Suprapubic skin (tissue), 4 donors: ENCODE measurements around the gene FBXO22.

Source experiments
- EP300 ChIP-seq: sonication (generic); formaldehyde crosslinking; IDR thresholded peaks from one replicate; pipeline ENCODE4 v1.6.1; 2017; ENCODE audit warnings: antibody characterized with exemption
- POLR2A ChIP-seq, 2 donors: fragments of 450-650 bp; IDR thresholded peaks; one replicate each; pipeline ENCODE4 v1.6.1; 2017; ENCODE audit warnings: antibody characterized with exemption in 2 of 2, mild to moderate bottlenecking in 2 of 2, moderate library complexity in 2 of 2
- POLR2AphosphoS5 ChIP-seq, 3 donors: sonication (generic); formaldehyde crosslinking; IDR thresholded peaks; one replicate each; pipeline ENCODE4 v1.6.1; 2017; ENCODE audit warnings: antibody characterized with exemption in 3 of 3
- TF ChIP-seq, protein P1 (sequence below), 2 donors: fragments of 200-600 bp in 1 of 2; fragments of 450-650 bp in 1 of 2; sonication (generic) in 1 of 2; IDR thresholded peaks; one replicate each; pipeline ENCODE4 v1.5.1; 2016 to 2019; ENCODE audit warnings: antibody characterized with exemption in 2 of 2, mild to moderate bottlenecking in 1 of 2, moderate library complexity in 1 of 2

DNA sequence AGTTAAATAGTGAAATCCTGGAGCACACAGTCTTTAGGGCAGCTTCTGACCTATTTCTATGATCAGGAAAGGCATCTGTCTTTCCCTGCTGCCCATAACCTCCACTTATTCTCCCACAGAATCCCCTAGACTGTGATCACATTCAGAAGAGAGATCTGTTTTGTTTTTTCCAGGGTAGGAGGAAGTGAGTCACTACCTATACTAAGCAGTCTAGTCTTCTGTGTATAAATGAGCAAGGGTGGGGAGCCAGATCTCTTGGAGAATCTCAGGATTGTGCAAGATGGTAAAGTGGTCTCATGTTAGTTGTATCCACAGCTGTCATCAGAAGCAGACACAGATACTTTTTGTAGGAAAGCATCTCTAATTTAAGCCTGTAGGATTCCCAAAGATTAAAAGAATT lies 11.8 kb upstream of the FBXO22 start:
- TF ChIP-seq, protein P1, sequence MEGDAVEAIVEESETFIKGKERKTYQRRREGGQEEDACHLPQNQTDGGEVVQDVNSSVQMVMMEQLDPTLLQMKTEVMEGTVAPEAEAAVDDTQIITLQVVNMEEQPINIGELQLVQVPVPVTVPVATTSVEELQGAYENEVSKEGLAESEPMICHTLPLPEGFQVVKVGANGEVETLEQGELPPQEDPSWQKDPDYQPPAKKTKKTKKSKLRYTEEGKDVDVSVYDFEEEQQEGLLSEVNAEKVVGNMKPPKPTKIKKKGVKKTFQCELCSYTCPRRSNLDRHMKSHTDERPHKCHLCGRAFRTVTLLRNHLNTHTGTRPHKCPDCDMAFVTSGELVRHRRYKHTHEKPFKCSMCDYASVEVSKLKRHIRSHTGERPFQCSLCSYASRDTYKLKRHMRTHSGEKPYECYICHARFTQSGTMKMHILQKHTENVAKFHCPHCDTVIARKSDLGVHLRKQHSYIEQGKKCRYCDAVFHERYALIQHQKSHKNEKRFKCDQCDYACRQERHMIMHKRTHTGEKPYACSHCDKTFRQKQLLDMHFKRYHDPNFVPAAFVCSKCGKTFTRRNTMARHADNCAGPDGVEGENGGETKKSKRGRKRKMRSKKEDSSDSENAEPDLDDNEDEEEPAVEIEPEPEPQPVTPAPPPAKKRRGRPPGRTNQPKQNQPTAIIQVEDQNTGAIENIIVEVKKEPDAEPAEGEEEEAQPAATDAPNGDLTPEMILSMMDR (IDR thresholded peaks at IDR 0.05): no peak
- TF ChIP-seq POLR2A (IDR thresholded peaks at IDR 0.05): no peak
- no peak for TF ChIP-seq POLR2AphosphoS5 (IDR thresholded peaks at IDR 0.05)
- TF ChIP-seq EP300: no peak
